SU-DHL-6 (cell line): ENCODE measurements around the gene GLYATL2.

Source experiments
- CTCF ChIP-seq: fragments of 200-600 bp; sonication (generic); IDR thresholded peaks from one replicate; pipeline ENCODE4 v1.5.1; 2017; ENCODE audit warnings: antibody characterized with exemption, mild to moderate bottlenecking, low read length, moderate library complexity; ENCODE audit not compliant: insufficient read depth, poor library complexity, severe bottlenecking
- EZH2phosphoT487 ChIP-seq: fragments of 200-600 bp; sonication (generic), shearing (Covaris generic); conservative IDR thresholded peaks from 2 replicates; pipeline ENCODE4 v1.6.1; 2018; ENCODE audit warnings: mild to moderate bottlenecking, antibody characterized with exemption, low read length, moderate library complexity, mixed read lengths

- TF ChIP-seq CTCF (no peak), EZH2phosphoT487 (no peak)
Measured at GRCh38 chr11:58787903-58788302, 56.6 kb downstream of the GLYATL2 start.
